GM11168 (cell line): ENCODE measurements around the gene B4GALT5.
"Not testable (repeated sequence)": the region's sequence is repeated elsewhere in the genome, so short reads cannot be mapped to it uniquely, and the experiment has no call there.

Experiments
- in situ Hi-C: fragments of 300-500 bp; cut with MboI; formaldehyde crosslinking; loops from one replicate; pipeline ENCODE4 v1.12.0; 2022; ENCODE audit warnings: low sequenced_read_pairs; ENCODE audit not compliant: unreplicated experiment

The B4GALT5 gene

DNA sequence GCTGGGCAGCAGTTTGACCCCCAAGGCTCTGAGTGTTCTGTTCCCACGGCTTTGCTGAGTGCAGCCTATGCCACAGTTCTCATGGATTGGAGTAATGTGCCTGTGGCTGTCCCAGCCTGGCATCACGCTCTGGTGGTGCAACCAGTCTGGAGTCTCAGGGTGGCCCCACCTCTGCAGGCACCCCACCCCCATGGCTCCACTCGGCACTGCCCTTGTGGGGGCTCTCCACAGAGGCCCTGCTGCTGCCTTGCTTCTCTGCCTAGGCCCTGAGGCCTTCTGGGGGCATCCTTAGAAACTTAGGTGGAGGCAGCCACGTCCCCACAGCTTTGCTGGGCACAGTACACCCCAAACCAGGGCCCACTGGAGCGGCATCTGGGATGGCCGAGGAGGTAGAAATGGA lies 25.4 kb upstream of the B4GALT5 start:
- in situ Hi-C loops = no loop called here

DNA sequence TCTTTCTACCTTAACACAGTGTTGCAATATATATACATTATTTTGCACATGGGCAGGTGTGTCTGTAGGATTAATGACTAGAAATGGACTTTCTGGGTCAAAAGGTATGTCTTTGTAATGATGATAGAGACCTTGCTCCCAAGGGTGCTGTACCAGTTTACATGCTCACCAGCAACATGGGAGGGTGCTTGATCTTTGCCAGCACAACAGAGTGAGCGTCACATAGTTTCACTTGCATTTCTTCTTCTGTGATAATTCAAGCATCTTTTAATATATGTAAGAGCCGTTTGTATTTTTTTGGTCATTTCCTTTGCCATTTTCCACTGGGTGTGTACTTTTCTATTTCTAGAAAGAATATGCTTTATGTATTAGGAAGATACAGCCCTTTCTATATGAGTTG lies 23.6 kb upstream of the B4GALT5 start:
- in situ Hi-C loops = no loop called here

DNA sequence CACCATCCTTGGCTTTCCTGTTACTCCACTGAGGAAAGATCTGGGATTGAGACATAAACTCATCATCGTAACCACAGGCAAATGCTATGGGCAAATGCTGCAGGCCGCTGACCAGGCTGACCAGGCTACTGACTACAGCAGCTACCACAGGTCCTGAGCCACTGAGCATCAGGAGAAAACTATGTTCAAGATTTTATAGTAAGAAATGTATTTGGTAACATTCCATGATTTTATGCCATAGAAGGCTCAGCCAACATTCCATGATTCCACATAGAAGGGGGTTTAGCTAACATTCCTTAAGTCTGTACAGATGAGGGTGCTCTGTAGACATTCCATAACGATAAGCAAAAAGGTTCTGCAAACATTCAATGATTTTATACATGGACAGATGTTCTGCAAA lies 16.1 kb upstream of the B4GALT5 start:
- in situ Hi-C loops = no loop called here

DNA sequence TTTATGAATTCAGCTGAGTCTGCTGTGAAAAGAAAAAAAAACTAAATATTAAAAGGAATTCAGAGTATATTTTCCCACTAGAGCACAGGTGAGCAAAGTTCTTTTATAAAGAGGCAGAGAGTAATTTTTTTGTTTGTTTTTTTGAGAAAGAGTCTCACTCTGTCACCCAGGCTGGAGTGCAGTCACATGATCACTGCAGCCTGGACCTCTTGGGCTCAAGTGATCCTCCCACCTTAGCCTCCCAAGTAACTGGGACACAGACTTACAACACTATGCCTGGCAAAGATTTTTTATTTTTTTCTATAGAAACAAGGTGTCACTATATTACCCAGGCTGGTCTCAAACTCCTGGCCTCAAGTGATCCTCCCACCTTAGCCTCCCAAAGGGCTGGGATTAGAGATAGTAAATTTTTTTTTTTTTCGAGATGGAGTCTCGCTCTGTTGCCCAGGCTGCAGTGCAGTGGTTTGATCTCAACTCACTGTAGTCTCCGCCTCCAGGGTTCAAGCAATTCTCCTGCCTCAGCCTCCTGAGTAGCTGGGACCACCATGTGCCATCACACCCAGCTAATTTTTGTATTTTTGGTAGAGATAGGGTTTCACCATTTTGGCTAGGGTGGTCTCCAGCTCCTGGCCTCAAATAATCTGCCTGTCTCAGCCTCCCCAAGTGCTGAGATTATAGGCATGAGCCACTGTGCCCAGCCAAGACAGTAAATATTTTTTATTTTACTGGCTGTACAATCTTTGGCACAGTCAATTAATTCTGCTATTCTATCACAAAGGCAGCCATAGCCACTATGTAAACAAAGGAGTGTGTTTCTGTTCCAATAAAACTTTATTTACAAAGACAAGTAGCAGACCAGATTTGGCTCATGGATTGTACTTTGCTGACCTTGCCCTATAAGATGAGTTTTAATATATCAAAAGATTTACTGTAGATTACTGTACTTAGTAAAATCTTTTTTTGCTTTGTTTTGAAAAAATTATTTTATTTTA lies 14.5 kb upstream of the B4GALT5 start:
- in situ Hi-C loops = no loop called here

DNA sequence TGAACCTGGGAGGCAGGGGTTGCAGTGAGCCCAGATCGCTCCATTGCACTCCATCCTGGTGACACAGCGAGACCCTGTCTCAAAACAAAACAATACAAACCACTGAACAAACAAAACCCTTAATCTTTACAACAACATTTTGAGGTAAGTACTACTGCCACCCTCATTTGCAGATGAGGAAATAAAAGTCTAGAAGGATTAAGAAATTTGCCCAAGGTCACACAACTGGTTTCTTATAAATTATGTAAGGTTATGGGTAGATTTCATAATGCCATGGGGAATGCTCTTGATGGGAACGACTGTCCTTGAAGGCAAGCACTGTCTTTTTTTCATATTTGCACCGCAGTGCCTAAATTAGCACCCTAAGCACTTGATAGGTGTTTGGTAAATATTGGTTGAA lies 13.8 kb upstream of the B4GALT5 start:
- in situ Hi-C loops = no loop called here

DNA sequence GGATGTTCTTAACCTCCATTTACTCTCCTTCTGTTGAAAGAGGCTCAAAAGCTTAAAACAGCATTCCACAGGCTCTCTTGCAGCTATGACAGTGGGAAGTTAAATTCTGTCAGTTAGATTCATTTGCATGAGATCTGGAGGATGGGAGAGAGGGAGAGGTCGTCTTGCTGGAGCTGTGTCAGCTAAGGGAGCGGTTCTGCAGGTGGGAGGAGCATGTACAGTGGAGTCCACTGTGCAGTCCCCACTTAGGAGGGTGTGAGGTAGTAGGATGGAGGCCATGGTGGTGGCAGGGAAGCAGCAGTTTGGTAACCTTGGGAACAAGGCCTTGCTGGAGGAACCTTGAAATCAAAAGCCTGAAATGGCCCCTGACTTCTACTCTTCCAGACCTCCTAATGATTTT lies 12.0 kb upstream of the B4GALT5 start:
- in situ Hi-C loops = no loop called here

DNA sequence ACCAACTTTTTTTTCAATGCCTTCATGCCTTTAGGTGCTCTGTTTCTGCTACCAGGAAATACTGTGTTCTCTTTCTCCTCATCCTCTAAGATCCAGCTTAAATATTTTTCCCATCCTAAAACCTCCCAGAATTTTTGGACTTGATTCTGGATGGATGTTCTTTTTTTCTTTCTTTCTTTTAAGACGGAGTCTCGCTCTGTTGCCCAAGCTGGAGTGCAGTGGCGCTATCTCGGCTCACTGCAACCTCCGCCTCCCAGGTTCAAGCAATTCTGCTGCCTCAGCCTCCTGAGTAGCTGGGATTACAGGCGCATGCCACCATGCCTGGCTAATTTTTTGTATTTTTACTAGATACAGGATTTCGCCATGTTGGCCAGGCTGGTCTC lies 11.5 kb upstream of the B4GALT5 start:
- in situ Hi-C loops = not testable (repeated sequence)

DNA sequence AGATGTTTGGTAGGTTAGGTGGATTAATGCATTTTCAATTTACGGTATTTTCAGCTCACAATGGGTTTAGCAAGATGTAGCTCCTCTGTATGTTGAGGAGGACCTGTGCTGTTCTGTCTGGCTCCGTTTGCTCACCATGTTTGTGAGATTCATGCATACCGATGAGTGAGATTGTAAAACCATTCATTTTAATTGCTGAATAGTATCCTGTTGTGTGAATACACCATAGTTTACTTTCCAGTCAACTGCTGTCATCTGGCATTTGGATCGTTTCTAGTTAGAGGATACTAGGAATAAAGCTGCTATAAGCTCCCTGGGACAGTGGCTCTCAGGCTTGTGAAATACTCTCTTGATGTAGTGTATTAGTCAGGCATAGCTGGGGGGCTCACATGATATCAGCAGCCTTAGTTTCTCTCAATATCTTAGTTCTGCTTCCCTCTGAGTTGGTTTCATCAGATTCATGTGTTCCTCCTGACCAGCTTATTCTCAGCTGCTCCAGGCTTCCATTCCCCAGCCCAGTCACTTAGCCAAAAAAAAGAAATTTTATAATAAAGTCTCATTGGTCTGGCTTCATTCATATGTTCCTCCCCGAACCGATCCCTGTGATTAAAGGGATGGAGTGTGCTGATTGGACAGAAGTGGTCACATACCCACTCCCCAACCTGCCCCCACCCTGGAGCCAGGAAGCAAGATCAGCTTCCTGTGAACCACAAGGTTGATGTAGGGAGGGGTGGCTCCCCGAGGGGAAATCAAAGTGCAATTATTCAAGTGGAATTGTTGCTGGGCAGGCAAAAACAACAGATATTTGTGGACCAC lies 10.9 kb upstream of the B4GALT5 start:
- in situ Hi-C loops = no loop called here

DNA sequence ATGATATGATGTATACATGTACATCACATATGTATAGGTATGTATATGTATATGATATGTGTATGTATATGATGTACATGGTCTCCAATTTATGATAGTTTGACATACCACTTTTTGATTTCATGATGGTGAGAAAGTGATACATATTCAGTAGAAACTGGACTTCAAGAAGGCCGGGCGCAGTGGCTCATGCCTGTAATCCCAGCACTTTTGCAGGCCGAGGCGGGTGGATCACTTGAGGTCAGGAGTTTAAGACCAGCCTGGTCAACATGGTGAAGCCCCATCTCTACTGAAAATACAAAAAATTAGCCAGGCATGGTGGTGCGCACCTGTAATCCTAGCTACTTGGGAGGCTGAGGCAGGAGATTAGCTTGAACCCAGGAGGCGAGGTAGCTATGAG lies 10.1 kb upstream of the B4GALT5 start:
- in situ Hi-C loops = not testable (repeated sequence)

DNA sequence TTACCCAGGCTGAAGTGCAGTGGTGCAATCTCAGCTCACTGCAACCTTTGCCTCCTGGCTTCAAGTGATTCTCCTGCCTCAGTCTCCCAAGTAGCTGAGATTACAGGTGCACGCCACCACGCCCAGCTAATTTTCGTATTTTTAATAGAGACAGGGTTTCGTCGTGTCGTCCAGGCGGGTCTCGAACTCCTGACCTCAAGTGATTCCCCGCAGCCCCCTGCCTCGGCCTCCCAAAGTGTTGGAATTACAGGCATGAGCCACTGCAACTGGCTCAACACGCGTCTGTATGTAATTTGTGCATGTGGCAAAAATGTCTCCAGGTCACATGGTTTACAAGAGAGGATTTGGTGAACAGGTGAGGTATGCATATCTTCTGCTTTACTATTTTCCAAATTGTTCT lies 7.6 kb upstream of the B4GALT5 start:
- in situ Hi-C loops = not testable (repeated sequence)

DNA sequence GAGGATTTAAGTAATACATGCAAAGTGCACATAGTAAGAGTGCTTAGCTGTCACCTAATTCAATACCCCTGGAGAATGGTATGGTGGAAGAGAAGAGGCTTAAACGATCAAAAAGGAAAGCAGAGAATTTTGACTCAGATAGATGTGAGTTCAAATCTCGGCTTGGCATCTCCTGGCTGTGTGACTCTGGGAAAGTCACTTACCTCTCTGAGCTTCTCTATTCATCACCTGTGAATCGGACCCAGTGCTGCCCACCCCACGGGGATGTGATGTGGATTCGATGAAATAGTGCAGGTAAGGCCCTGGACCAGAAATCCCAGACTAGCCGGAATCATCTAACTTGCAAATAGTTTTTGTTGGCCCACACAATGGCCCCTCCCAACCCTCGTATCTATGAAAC lies 1.8 kb upstream of the B4GALT5 start:
- in situ Hi-C loops = no loop called here

DNA sequence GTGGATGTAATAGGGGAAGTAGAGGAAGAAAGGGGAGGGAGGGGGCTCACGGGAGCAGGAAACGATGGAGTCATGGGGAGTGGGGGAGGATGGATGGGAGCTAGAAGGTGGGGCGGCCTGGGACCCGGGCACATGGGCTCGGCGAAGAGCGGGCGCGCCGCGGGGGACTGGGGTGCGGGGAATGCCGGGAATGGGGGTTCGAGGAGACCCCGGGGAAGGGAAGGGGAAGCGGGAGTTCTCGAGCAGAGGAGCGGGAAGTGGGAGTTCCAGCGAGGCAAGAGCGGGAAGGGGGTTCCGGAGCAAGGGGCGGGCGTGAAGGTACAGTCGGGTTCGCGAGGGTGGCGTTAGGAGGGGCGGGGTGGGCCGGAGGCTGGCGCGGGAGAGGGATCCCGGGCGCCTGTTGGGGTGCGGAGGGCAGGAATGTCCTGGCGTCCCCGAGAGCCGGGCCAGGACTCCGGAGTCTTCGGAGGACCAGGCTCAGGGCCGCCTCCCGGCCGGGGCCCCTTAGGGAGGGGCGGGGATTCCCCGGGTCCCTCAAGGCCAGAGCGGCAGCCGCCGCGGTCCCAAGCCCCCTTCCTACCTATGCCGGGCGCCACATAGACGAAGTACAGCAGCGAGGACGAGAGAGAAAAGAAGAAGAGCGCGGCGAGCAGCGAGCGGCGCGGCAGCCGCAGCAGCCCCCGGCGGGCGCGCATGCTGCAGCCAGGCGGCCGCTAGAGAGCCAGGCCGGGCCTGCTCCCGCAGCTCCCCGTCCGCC lies 504 bp downstream of the B4GALT5 start:
- in situ Hi-C loops = no loop called here

DNA sequence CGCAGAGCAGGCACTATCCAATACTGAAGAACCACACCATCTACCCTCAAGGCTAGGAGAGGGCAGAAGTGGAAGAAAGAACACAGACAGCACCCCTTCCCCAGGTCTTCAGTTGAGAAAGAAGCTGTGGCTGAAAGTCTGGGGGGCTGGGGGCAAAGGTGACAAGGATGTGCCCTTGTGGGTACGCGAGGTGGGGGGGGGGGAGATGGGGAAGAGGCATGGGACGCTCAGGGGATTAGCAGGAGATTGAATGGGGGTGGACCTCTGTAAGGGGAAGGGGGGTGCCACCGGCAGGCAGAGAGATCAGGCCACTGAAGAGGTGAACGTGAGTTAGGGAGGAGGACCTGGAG lies 1.1 kb downstream of the B4GALT5 start:
- in situ Hi-C loops = no loop called here

DNA sequence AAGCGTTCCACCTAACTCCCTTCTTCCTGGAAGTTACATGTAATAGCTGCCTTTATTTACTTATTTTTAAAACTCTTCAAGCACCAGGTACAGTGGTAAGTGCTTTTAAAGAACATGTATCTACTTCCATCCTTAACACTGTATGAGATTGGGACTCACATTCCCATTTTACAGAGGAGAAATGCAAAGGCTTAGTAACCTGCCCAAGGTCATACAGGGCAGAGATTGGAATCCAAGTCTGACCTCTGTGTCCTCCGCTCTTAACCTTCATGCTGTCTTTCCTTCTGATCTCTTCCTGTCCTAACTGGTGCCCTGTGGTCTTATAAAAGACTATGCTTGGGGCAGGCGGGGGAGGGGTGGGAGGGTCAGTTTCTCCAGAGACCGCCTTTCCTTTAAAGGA lies 1.6 kb downstream of the B4GALT5 start:
- in situ Hi-C loops = no loop called here

DNA sequence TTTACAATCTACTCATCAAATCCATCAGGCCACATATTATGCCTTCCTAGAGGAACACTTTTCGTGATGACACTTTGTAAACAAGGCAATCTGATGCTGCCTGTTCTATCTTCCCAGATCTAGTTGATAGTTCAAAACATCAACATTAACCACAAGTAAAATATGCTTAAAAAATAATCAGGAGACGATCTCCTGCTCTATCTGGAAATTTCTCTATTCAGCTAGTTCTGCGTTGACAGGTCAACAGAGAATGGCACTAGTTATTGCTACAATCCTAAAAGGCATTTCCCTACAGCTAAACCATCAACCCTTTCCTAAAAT lies 2.1 kb downstream of the B4GALT5 start:
- in situ Hi-C loops = no loop called here

DNA sequence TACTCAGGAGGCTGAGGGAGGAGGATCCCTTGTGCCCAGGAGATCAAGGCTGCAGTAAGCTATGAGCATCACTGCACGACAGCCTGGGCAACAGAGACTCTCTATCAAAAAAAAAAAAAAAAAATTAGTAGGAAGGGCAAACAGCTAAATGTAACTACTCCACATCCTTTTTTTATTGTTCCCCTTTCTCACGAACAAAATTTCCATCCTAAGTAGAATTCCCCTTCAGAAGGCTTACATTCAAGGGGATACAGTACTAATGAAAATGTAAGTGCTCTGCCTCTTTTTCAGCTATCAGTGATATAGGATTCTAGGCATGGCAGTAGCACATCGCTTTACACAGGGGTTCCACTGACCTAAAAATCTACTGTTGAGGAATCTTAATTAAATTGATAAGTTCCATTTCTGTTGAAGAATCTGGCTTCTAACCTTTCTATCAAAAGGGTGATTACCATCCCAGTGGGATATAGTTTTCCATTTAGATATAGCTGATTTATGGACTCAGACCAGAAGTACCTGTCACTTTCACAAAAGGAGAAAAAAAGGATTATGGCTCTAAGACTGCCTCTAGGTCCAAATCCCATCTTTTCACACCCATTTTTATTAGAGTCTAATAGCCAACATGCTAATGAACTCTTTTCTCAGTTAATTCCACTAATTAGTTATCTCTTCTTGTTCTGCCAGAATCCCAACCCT lies 2.6 kb downstream of the B4GALT5 start:
- in situ Hi-C loops = no loop called here

DNA sequence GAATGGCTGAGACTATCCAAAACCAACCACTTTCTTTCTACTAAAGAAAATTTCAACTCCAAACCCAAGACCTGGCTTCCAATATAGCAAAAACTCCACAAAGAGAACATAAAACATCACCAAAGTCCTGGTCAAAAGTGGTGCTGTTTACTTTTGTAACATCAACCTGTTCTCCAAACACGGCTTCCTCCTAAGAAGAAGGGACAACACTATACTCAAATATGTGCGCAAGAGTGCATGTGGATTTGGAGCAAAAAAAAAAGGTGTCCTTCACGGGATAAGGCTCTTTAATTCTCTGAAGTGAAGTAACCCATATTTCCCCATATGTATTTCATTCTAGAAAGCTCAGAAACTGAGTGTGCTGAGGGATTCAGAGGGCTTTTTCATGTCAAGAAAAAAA lies 6.6 kb downstream of the B4GALT5 start:
- in situ Hi-C loops = no loop called here

DNA sequence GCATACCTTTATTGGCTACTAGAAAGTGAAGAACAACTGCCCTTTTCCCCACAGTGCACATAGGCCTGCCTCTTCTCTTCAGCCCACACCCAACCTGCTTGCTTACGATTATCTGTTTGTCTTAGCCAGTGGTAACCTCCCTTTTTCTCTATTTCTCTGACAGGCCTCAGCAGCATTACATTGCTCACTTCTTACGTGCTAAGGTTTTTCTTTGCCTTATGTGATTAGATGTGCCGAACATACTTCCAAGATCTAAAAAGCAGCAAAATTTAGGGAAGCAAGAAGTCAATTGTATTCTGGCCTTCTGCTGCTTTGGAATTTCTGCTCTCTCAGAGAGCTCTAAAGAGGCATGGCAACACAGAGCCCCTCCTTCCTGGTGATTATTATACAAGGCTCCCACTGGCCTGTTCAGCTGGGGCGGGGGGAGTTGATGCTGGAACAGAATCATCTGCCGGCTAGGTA lies 7.0 kb downstream of the B4GALT5 start:
- in situ Hi-C loops = no loop called here

DNA sequence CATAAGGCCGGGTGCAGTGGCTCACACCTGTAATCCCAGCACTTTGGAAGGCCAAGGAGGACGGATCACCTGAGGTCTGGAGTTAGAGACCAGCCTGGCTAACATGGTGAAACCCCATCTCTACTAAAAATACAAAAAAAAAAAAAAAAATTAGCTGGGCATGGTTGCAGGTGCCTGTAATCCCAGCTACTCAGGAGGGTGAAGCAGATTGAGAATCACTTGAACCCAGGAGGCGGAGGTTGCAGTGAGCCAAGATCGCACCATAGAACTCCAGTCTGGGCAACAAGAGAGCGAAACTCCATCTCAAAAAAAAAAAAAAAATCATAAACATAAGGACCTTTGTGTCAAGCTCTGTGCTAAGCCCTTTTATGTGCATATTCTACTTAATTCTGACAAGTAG lies 7.8 kb downstream of the B4GALT5 start:
- in situ Hi-C loops = not testable (repeated sequence)

DNA sequence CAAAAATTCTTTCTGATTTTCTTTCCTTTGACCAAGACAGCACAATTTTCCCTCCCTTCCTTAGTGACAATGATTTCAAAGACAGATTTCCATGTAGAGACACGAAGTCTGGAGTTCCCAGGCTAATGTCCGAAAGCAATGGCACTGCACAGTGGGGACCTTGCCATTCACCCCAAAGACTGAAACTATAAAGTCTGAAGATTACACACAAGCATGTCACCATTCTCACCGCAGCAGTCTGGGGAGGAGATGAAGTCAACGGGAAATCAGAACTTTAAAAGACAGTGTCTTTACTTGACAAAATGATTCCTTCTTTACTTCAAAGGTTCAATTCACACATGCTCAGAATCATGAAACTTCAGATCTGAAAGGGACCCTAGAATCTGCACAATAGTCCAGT lies 8.3 kb downstream of the B4GALT5 start:
- in situ Hi-C loops = no loop called here
